GM18868 (cell line): ENCODE results near the gene ADAR.

Source experiments
- ATAC-seq: cut with Tn5 transposase; IDR thresholded peaks from one replicate; pipeline ENCODE4 v1.9.1; 2021; ENCODE audit warnings: mild to moderate bottlenecking, moderate library complexity; ENCODE audit not compliant: unreplicated experiment

The ADAR gene

DNA sequence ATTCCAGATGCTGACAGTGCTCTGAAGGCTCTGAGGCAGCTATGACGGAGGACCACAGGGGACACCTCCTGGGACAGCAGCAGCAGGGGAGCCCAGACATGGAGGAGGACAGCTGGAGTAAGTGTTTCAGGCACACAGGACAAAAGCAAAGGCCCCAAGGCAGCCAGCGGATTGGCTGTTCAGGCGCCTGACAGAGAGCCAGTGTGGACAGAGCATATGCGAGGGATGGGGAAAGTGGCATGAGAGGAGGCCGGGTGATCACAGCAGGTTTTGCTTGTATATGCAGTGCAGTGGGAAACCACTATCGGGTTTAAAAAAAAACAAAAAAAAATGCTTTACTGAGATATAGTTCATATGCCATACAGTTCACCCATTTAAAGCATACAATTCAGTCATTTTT is 21.3 kb downstream of the ADAR start:
- ATAC-seq = no peak

DNA sequence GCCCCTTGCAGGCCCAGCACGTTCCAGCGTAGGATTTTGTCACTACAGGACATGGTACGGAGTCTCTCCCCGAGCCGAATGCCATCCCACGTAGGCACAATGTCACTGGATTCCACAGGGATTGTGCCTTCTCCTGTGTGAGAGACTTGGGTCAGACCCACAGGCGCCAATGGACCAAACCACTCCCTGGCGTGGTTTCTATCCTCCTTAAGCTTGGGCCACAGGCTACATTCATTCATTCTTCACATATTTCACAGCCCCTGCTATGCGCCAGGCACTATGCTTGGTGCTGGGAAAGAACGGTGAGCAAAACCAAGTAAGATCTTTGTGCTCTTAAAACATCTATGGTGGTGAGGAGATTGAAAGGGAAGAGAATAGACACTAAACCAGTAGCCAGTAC is 21.8 kb downstream of the ADAR start:
- no peak for ATAC-seq

DNA sequence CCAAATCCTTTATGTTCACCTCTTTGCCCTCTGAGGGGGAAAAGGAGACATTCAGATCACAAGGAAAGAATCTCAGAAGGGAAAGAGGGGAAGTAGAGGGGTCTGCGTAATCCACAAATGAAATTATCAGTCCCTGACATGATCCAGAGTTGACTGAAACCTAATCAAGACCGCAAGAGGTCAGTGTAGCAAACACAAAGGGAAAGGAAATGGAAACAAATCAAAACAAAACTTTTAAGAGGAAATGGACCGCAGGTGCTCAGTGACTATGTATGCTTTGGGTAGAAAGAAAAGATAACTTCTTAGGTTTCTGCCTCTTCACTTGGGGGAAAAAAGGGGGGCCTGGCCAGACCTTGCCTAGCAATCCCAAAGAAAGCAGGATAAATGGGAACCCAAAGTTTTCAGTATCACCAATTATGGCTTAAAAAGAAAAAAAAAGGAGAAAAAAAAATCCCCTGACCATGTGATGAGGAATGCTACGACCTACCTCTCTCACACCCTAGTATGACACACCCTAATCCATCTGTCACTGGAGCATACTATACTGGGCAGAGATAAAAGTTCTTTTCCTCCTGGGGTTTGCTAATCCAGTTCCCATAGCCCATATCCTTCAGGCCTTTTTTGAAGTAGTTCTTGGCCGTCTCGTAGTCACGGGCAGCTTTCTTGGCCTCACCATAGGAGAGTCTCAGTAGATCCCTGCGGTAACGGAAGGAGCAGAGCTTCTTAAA is 23.6 kb downstream of the ADAR start:
- no peak for ATAC-seq

DNA sequence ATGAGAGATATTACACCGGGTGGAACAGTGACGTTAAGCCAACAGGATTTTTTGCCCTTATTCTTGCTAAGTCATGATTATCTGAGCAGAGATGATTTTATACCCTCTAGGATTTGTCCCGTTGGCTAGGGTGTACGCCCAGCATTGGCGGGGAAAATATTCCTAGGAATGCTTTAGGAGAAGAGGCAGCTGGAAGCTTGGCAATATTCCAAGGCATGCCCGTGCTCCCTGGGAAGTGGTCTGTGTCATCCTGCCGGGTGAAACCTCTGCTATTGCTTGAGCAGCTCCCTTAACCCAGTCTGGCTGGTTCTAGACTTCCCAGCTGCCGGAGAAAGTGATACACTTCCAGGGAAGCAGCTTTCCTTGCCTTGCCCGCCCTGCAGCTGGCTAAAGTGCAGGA is 24.2 kb downstream of the ADAR start:
- ATAC-seq = no peak

DNA sequence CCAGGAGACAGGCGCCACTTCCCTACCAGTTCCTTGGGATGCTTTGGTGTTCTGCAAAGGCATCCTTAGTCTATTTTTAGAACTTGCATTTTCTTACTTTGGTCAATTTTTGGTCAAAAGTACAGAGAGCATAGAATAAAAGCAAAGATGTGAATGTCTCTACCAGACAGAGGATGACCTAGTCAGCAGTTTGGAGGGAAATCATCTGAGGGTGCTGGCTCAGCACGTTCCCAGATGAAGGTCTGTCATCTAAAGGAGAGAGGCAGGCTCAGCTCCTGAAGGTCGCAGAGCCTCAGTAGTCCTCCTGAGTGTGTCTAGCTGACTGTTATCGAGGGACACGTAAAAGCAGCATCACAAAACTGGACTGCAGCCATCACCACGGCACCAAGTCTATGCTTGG is 25.1 kb downstream of the ADAR start:
- no peak for ATAC-seq

DNA sequence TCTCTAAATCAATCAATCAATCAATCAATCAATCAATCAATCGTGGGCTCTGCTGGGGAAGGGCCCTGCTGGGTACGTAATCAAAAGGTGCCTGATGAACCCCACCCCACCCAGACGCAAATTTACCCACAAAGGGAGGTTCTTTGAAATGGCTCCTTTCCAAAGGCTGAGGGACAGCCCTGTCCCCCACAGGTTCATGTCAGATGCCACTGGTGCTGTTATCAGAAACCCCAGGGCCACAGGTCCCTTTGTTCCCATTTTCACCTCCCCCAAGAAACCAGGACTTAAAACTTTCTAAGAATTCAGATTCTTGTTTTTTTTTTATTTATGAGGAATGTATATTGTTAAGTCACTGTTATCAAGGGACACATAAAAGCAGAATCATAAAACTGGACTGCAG is 26.2 kb downstream of the ADAR start:
- ATAC-seq = no peak

DNA sequence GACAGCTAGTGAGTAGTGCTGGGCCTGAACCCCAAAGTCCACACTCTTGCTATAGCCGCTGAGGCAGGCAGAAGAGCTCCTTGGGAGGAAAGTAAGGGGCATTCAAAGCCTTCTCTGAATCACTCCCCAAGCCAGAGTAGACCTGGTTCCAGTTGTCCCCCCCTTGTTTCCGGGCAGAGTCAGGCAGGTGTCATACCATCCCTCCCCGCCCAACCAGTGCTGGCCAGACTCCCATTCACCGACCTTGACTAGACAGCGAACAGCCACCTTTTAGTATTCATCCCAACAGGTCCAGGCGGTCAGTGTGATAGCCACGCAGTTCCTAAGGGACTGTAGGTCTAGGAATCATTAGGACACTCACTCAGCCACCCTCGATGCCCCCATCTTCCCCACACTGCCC is 28.6 kb downstream of the ADAR start:
- ATAC-seq = no peak

DNA sequence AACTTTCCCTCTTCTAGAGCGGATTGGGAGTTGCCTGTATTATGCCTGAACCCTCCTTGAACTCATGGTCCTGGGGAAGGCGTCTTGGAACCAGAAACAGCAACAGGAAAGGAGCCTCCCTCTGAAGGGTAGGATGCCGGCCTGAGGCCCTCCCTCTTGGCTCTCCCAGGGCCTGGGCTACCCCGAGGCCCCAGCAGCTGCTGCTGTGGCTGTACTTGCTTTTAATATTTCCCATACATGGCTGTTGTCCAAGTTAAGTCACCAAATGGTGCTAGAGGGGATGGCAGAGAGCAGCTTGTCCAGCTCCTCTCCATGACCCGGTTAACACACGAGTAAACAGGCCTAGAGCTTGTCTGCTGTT is 29.9 kb downstream of the ADAR start:
- no peak for ATAC-seq

DNA sequence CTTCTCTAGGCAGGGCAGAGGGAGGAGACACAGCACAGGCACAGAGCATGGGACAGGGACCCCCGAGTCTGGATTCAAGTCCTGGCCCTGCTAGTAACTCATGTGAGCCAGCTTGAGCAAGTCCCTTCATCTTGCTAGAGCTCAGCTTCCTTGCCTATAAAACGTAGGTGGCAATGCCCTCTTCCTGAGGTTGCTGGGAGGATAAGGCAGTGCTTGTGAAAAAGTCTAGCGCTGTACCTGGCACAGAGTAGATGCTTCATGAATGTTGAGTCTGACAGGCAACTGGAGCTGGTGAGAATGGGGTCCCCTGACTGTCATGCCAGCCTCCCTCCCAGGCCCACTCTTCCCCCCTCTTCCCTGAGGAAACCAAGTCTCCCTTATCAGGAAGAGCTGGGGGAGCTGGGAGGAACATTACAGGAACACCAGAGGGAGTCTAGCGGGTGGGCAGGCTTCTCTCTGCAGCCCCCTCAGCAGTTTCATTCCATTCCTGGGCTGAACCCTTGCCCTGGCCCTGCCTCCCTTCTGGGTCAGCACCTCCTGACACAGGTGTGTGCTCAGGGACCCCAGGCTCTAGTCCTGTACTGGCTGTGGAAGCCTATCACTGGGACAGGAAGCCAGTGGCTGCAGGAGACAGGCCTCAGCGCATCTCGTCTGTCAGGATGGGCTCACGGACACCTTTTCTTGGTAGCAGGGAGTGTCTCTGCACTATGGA is 30.5 kb downstream of the ADAR start:
- ATAC-seq = no peak

DNA sequence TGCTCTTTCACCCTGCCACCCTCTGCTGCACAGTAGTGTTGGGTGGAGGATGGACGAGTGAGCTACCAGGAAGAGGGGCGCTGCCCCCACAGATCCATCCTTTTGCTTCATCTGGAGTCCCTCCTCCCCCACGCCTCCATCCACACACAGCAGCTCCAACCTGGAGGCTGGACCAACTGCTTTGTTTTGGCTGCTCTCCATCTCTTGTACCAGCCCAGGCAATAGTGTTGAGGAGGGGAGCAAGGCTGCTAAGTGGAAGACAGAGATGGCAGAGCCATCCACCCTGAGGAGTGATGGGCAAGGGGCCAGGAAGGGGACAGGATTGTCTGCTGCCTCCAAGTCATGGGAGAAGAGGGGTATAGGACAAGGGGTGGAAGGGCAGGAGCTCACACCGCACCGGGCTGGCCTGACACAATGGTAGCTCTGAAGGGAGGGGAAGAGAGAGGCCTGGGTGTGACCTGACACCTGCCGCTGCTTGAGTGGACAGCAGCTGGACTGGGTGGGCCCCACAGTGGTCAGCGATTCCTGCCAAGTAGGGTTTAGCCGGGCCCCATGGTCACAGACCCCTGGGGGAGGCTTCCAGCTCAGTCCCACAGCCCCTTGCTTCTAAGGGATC is 31.9 kb downstream of the ADAR start:
- ATAC-seq = no peak

DNA sequence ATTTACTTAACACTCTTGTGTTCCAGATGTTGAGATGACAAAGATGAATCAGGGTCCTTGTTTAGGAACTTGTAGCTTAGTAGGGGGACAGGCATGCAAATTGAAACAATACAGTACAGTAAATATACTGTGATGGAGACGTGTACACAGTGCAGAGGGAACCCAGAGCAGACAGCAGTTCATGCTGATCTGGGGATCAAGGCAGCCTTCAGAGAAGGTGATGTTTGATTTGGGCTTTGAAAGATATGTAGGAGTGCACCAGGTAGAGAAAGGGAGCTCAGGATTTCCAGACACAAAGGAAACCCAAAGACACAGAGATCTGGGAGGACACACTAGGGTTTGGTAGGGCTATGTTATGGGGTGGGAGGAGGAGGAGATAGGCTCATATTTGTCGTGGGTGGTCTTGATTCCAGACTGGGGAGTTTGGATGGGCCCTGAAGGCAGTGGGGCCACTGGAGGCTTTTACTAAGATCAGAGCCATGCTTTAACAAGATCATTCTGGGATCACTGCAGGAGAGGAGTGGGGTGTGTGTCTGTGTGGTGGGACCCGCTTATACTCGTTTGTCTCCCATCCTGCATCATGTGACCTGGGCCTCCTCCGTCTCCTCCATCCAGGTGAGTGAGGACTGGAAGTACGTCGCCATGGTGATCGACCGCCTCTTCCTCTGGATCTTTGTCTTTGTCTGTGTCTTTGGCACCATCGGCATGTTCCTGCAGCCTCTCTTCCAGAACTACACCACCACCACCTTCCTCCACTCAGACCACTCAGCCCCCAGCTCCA is 32.6 kb downstream of the ADAR start:
- ATAC-seq = no peak

DNA sequence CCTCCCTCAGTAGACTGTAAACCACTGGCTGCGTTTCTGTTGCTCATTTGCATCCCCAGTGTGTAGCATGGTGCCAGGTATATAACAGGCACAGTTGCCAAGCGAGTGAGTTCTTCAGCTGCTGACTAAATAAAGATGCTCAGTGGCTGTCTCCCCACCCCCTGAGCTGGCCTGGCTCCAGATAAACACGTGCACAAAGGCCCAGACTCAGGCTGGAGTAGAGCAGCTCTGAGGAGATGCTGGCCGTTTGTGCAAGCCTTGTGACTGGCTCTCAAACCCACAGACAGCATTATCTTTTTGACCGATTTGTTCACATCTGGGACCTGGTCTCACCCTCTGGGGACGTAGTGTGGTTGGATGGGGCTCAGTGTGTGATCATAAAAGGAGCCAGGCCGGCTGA is 33.3 kb downstream of the ADAR start:
- no peak for ATAC-seq

DNA sequence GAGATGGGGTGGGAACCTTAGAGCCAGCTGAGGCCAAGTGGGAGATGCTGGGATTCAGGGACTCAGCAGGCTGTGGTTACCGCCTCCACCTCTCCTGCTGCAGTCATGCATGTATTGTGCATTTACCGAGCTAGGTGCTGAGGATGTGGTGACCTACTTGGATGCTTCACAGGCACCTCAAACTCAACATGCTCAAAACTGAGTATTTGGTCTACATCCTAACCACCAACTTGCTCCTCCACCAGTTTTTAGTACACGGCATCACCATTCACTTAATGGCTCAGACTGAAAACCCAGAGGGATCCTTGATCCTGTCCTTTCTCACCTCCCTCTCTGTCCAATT is 34.8 kb downstream of the ADAR start:
- no peak for ATAC-seq

DNA sequence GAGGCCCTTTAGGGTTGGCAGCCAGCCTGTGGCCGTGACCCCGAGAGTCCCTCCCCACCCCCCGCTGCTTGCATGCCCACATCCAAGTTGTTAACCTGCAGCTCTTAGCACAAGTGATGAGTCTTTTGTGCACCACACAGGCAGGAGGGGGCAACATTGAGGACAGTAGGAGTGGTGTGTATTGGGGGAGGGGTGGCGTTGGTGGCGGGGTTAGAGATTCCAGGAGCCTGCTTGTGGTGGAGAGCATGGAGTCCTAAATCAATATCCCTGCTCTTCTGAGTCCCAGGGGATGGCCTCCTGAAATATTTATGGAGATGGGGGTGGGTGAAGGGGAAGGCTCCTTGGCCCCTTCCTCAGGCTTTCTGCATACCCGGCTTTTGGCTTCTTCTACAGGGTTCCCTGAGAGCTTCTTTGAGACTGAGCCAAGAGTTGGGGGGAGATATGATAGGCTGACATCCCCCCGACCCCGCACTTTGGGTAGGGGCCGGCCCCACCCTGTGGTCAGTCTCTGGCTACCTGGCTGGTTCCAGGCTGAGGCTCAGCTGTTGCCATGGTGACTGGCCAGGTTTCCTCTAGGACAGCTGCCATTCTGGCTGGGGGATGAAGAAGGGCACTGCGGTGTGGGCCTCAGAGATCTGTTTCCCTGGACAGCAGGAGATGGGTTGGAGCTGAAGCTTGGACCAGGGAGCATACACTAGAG is 35.4 kb downstream of the ADAR start:
- ATAC-seq = no peak

DNA sequence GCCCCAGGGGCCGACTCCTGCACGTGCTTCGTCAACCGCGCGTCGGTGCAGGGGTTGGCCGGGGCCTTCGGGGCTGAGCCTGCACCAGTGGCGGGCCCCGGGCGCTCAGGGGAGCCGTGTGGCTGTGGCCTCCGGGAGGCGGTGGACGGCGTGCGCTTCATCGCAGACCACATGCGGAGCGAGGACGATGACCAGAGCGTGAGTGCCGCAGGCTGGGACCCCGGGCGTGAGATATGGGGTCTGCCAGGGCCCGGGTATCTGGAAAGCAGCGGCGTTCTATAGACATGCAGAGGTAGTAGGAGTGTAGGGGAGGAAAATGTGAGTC is 36.1 kb downstream of the ADAR start:
- ATAC-seq = no peak

DNA sequence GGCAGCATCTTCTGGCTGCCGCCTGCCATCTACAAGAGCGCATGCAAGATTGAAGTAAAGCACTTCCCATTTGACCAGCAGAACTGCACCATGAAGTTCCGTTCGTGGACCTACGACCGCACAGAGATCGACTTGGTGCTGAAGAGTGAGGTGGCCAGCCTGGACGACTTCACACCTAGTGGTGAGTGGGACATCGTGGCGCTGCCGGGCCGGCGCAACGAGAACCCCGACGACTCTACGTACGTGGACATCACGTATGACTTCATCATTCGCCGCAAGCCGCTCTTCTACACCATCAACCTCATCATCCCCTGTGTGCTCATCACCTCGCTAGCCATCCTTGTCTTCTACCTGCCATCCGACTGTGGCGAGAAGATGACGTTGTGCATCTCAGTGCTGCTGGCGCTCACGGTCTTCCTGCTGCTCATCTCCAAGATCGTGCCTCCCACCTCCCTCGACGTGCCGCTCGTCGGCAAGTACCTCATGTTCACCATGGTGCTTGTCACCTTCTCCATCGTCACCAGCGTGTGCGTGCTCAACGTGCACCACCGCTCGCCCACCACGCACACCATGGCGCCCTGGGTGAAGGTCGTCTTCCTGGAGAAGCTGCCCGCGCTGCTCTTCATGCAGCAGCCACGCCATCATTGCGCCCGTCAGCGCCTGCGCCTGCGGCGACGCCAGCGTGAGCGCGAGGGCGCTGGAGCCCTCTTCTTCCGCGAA is 36.6 kb downstream of the ADAR start:
- no peak for ATAC-seq

DNA sequence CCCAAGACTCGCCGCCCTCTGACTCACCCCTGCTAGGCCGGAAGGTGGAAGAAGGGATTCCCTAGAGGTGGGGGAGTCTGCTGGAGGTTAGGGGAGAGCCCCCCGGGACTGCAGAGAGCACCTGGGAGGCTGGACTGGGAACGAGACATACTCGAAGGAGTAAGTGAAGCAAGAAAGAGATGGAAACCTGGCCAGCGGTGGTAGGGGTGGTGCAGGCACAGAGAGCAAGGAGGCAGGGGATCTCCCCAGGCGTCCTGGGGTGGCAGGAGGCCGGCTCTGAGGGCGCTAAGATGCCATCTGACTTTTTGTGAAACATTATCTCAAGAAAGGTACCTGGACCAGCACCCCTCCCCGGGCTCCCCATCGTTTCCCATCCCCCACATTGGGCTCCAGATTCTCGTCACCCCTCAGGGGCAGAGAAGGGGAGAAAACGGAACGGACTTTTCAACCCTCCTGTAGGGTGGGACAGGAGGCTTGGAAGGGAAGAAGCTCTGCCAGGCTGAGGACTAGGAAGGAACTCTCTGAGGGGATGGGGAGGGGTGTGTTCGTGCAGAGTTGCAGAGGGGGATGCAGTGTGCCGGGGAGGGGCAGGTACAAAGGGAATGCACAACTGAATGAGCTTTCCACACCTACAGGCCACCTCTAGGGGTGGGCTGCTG is 39.7 kb downstream of the ADAR start:
- ATAC-seq = no peak

DNA sequence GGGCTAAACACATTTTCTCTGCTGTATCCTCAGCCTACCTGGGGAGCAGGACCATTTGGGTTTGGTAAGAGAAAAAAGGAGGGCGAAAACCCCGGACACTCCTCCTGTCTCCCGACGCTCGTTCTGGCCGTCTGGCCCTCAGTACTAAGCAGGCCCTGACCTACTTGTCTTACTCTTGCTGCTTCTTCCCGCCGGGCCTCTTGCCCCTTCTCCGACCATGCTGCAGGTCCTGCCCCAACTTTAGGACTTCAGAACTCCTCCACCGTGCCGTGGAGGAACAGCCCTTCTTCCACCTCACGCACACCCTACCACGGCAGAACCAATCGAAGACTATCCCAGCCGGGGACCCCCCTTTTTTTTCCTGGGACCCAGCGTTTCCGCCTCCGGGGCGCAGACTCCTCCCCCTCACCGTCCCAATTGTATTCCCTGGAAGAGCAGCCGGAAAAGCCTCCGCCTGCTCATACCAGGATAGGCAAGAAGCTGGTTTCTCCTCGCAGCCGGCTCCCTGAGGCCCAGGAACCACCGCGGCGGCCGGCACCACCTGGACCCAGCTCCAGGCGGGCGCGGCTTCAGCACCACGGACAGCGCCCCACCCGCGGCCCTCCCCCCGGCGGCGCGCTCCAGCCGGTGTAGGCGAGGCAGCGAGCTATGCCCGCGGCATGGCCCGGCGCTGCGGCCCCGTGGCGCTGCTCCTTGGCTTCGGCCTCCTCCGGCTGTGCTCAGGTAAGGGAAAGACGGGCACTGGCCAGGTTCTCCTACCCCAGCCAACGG is 40.4 kb downstream of the ADAR start, which contains the start of gene CHRNB2:
Gene CHRNB2, plus strand, starts transcription at position 393 of the 771 bp plus-strand sequence. Its CDS starts 267 bp downstream, at position 660.
- ATAC-seq = no peak

DNA sequence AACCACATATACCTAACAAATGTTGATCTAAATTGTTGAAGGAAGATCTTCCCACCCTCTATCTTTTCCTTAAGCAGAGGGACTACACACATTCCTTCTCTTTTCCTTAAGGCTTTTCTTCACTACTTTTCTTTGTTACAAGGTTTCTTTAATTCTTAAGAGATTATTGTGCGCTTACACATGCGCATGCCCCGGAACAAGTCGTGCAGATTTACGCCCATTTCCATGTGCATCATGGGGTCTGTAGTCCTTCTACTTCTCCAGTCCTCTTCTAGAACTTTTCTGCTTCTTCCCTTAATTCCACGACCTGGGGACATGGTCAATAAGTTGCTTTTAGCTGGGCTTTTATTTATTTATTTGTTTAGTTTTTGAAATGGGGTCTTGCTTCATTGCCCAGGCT is 42.1 kb downstream of the ADAR start:
- no peak for ATAC-seq
